SH-SY5Y (cell line): ENCODE measurements around the gene LRRIQ1.

Source experiments
- GATA2 ChIP-seq: IDR thresholded peaks from 2 replicates; pipeline ENCODE4 v1.6.1; 2011; ENCODE audit warnings: mild to moderate bottlenecking, low read depth, low read length
- GATA3 ChIP-seq: IDR thresholded peaks from 2 replicates; pipeline ENCODE4 v1.6.1; 2011; ENCODE audit warnings: low read depth, mild to moderate bottlenecking, low read length, moderate library complexity

DNA sequence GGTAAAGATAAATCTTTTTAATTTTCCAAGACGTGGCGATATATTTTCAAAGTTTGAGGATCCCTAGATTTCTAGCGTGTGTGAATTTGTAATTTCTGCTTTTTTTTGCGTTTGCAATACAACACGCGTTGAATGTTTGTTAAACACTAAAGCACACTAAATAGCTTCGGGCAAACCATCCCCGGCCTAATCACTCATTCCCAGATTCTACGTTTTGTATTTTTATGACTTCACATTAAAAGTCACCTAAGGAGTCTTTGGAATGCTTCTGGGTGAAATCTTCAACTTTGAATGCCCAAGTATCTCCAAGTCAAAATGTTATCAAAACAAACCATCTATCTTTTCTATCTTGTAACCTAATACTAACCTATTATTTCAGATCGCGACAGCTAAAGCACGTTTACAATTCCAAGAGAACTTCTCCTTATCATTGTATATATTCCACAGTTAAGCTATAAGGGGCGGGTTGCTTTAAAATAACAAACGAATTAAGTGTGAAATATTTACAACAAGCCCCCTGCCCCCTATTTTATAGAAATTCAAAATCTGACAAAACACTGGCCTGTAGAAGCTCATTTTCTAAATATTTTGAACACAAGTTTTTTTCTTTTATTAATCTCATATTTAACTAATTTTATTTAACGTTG, 245.0 kb downstream of the LRRIQ1 start:
- TF ChIP-seq GATA2 (no peak), GATA3 (no peak)
